HCT116 (cell line): ENCODE data around the gene AAK1.

Experiments
- CEBPB ChIP-seq: IDR thresholded peaks from 2 replicates; pipeline ENCODE4 v1.6.1; 2012; ENCODE audit warnings: low read depth
- CTCF ChIP-seq, 3 experiments: fragments of 200-600 bp in 1 of 3; sonication (generic) in 1 of 3; IDR thresholded peaks in 2 of 3; conservative IDR thresholded peaks in 1 of 3; 2 replicates each; pipeline ENCODE4 v1.5.1; 2012 to 2017; ENCODE audit warnings: low read depth in 2 of 3, low read length in 2 of 3, antibody characterized with exemption in 1 of 3, borderline replicate concordance in 1 of 3, control low read depth in 1 of 3, mild to moderate bottlenecking in 1 of 3, mixed read lengths in 1 of 3, mixed run types in 1 of 3, moderate library complexity in 1 of 3; ENCODE audit not compliant: insufficient read depth in 1 of 3
- EGR1 ChIP-seq: IDR thresholded peaks from 2 replicates; pipeline ENCODE4 v1.6.1; 2012; ENCODE audit warnings: low read depth
- EZH2 ChIP-seq: fragments of 200-600 bp; sonication (generic); IDR thresholded peaks from 2 replicates; pipeline ENCODE4 v1.6.1; 2017; ENCODE audit warnings: antibody characterized with exemption, mixed run types
- MAX ChIP-seq: IDR thresholded peaks from 2 replicates; pipeline ENCODE4 v1.6.1; 2012
- POLR2A ChIP-seq: IDR thresholded peaks from 2 replicates; pipeline ENCODE4 v1.7.0; 2011; ENCODE audit warnings: borderline replicate concordance; ENCODE audit not compliant: insufficient read depth, insufficient read length; ENCODE audit errors: extremely low read depth
- REST ChIP-seq: IDR thresholded peaks from 2 replicates; pipeline ENCODE4 v1.6.1; 2012; ENCODE audit warnings: low read depth
- SP1 ChIP-seq: IDR thresholded peaks from 2 replicates; pipeline ENCODE4 v1.6.1; 2012; ENCODE audit warnings: low read depth
- ZNF274 ChIP-seq: fragments of 200-500 bp; sonication (Bioruptor generic); IDR thresholded peaks from 2 replicates; pipeline ENCODE4 v1.6.1; 2014; ENCODE audit warnings: mild to moderate bottlenecking, low read depth, low read length, inconsistent platforms

GRCh38 chr2:69659349-69659748, 15.8 kb upstream of the AAK1 start:
- TF ChIP-seq ZNF274 = no peak
- no peak for TF ChIP-seq CTCF (IDR thresholded peaks at IDR 0.05 in 2 of 3, conservative IDR thresholded peaks at IDR 0.05 in 1 of 3; ENCODE audit: borderline replicate concordance in 1 of 3, insufficient read depth in 1 of 3, low read depth in 2 of 3, low read length in 2 of 3)
- TF ChIP-seq CEBPB = no peak
- no peak for TF ChIP-seq MAX
- TF ChIP-seq REST = no peak
- no peak for TF ChIP-seq EZH2
- no peak for TF ChIP-seq SP1
- TF ChIP-seq POLR2A = no peak
- TF ChIP-seq EGR1 = no peak
